ENCODE data around the gene MMEL1.
"Not testable (repeated sequence)": the region's sequence is repeated elsewhere in the genome, so short reads cannot be mapped to it uniquely, and the experiment has no call there.

The MMEL1 gene

GRCh38 chr1:2632561-2633361 is at the start of gene MMEL1:
Gene MMEL1 (minus strand): TSS chr1:2633016. CDS start chr1:2629484, 3,532 bp downstream.
- Histone ChIP-seq H3K27me3 (ENCODE audit: control insufficient read depth, insufficient read depth, low read length) (peaks cover 39% of the 10 kb centered on the region), H3K27ac (ENCODE audit: low read depth, low read length) (no peak within 1 kb of the TSS), H3K9me3 (ENCODE audit: control insufficient read depth, insufficient read depth, low read length) (peaks cover 6% of the 10 kb centered on the region; the same call in 1 of the 2 replicates), H3K4me1 (ENCODE audit: control insufficient read depth, insufficient read depth, low read length) (peaks cover 23% of the 10 kb centered on the region), H3K4me3 (ENCODE audit: low read depth, low read length) (no peak within 1 kb of the TSS), H3K9ac (ENCODE audit: low read depth, low read length) (no peak within 1 kb of the TSS), H3K36me3 (ENCODE audit: control insufficient read depth, insufficient read depth, low read length) (no peaks in the 10 kb centered on the region)

GRCh38 chr1:2676726-2677125 is 43.9 kb upstream of the MMEL1 start:
- not testable (repeated sequence) for H3K27me3 ChIP-seq (ENCODE audit: control insufficient read depth, insufficient read depth, low read length); H3K4me3 ChIP-seq (ENCODE audit: low read depth, low read length); H3K4me1 ChIP-seq (ENCODE audit: control insufficient read depth, insufficient read depth, low read length); H3K36me3 ChIP-seq (ENCODE audit: control insufficient read depth, insufficient read depth, low read length); H3K27ac ChIP-seq (ENCODE audit: low read depth, low read length); H3K9ac ChIP-seq (ENCODE audit: low read depth, low read length); H3K9me3 ChIP-seq (ENCODE audit: control insufficient read depth, insufficient read depth, low read length)

GRCh38 chr1:2671656-2672055 is 38.8 kb upstream of the MMEL1 start:
- not testable (repeated sequence) for H3K4me1 ChIP-seq (ENCODE audit: control insufficient read depth, insufficient read depth, low read length); H3K27me3 ChIP-seq (ENCODE audit: control insufficient read depth, insufficient read depth, low read length); H3K27ac ChIP-seq (ENCODE audit: low read depth, low read length); H3K4me3 ChIP-seq (ENCODE audit: low read depth, low read length); H3K9ac ChIP-seq (ENCODE audit: low read depth, low read length); H3K9me3 ChIP-seq (ENCODE audit: control insufficient read depth, insufficient read depth, low read length); H3K36me3 ChIP-seq (ENCODE audit: control insufficient read depth, insufficient read depth, low read length)

GRCh38 chr1:2659806-2660205 is 27.0 kb upstream of the MMEL1 start:
- H3K36me3 ChIP-seq (ENCODE audit: control insufficient read depth, insufficient read depth, low read length); H3K9ac ChIP-seq (ENCODE audit: low read depth, low read length); H3K4me1 ChIP-seq (ENCODE audit: control insufficient read depth, insufficient read depth, low read length); H3K27ac ChIP-seq (ENCODE audit: low read depth, low read length); H3K4me3 ChIP-seq (ENCODE audit: low read depth, low read length); H3K27me3 ChIP-seq (ENCODE audit: control insufficient read depth, insufficient read depth, low read length): not testable (repeated sequence)
- peaks cover 11% of the 10 kb centered on the region for H3K9me3 ChIP-seq (ENCODE audit: control insufficient read depth, insufficient read depth, low read length)

GRCh38 chr1:2657909-2658308 is 25.1 kb upstream of the MMEL1 start:
- not testable (repeated sequence) for H3K36me3 ChIP-seq (ENCODE audit: control insufficient read depth, insufficient read depth, low read length); H3K27ac ChIP-seq (ENCODE audit: low read depth, low read length); H3K4me1 ChIP-seq (ENCODE audit: control insufficient read depth, insufficient read depth, low read length); H3K4me3 ChIP-seq (ENCODE audit: low read depth, low read length); H3K27me3 ChIP-seq (ENCODE audit: control insufficient read depth, insufficient read depth, low read length); H3K9ac ChIP-seq (ENCODE audit: low read depth, low read length)
- peaks cover 30% of the 10 kb centered on the region for H3K9me3 ChIP-seq (ENCODE audit: control insufficient read depth, insufficient read depth, low read length)

DNA sequence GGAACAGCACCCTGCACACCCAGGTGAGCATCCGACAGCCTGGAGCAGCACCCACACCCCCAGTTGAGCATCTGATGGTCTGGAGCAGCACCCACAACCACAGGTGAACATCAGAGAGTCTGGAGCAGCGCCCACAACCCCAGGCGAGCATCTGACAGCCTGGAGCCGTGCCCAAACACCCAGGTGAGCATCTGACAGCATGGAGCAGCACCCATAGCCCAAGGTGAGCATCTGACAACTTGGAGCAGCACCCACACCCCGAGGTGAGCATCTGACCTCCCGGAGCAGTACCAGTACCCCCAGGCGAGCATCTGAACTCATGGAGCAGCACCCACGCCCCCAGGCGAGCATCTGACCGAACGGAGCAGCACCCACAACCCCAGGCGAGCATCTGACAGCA is 24.3 kb upstream of the MMEL1 start:
- not testable (repeated sequence) for H3K27ac ChIP-seq (ENCODE audit: low read depth, low read length); H3K36me3 ChIP-seq (ENCODE audit: control insufficient read depth, insufficient read depth, low read length); H3K4me3 ChIP-seq (ENCODE audit: low read depth, low read length); H3K4me1 ChIP-seq (ENCODE audit: control insufficient read depth, insufficient read depth, low read length); H3K9ac ChIP-seq (ENCODE audit: low read depth, low read length); H3K27me3 ChIP-seq (ENCODE audit: control insufficient read depth, insufficient read depth, low read length)
- H3K9me3 ChIP-seq (ENCODE audit: control insufficient read depth, insufficient read depth, low read length), result peaks cover 38% of the 10 kb centered on the region

DNA sequence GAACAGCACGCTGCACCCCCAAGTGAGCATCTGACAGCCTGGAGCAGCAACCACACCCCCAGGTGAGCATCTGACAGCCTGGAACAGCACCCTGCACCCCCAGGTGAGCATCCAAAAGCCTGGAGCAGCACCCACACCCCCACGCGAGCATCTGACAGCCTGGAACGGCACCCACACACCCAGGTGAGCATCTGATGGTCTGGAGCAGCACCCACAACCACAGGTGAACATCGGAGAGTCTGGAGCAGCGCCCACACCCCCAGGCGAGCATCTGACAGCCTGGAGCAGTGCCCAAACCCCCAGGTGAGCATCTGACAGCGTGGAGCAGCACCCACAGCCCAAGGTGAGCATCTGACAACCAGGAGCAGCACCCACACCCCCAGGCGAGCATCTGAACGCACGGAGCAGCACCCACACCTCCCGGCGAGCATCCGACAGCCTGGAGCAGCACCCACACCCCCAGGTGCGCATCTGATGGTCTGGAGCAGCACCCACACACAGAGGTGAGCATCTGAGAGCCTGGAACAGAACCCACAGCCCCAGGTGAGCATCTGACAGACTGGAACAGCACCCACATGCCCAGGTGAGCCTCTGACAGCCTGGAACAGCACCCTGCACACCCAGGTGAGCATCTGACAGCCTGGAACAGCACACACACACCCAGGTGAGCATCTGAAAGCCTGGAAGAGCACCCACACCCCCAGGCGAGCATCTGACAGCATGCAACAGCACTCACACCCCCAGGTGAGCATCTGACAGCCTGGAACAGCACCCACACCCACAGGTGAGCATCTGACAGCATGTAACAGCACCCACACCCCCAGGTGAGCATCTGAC is 23.0 kb upstream of the MMEL1 start:
- H3K27ac ChIP-seq (ENCODE audit: low read depth, low read length); H3K9ac ChIP-seq (ENCODE audit: low read depth, low read length); H3K27me3 ChIP-seq (ENCODE audit: control insufficient read depth, insufficient read depth, low read length); H3K36me3 ChIP-seq (ENCODE audit: control insufficient read depth, insufficient read depth, low read length); H3K4me3 ChIP-seq (ENCODE audit: low read depth, low read length); H3K4me1 ChIP-seq (ENCODE audit: control insufficient read depth, insufficient read depth, low read length): not testable (repeated sequence)
- H3K9me3 ChIP-seq (ENCODE audit: control insufficient read depth, insufficient read depth, low read length), result peaks cover 51% of the 10 kb centered on the region

DNA sequence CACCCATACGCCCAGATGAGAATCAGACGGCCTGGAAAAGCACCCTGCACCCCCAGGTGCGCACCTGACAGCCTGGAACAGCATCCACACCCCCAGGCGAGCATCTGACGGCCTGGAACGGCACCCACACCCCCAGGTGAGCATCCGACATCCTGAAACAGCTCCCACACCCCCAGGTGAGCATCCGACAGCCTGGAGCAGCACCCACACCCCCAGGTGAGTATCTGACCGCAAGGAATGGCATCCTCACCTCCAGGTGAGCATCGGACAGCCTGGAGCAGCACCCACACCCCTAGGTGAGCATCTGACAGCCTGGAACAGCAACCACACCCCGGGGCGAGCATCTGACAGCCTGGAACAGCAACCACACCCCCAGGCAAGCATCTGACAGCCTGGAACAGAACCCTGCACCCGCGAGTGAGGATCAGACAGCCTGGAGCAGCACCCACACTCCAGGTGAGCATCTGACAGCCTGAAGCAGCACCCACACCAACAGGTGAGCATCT is 21.7 kb upstream of the MMEL1 start:
- not testable (repeated sequence) for H3K9ac ChIP-seq (ENCODE audit: low read depth, low read length); H3K4me1 ChIP-seq (ENCODE audit: control insufficient read depth, insufficient read depth, low read length); H3K36me3 ChIP-seq (ENCODE audit: control insufficient read depth, insufficient read depth, low read length); H3K4me3 ChIP-seq (ENCODE audit: low read depth, low read length); H3K27me3 ChIP-seq (ENCODE audit: control insufficient read depth, insufficient read depth, low read length); H3K27ac ChIP-seq (ENCODE audit: low read depth, low read length)
- peaks cover 58% of the 10 kb centered on the region for H3K9me3 ChIP-seq (ENCODE audit: control insufficient read depth, insufficient read depth, low read length)

- not testable (repeated sequence) for H3K4me1 ChIP-seq (ENCODE audit: control insufficient read depth, insufficient read depth, low read length); H3K27me3 ChIP-seq (ENCODE audit: control insufficient read depth, insufficient read depth, low read length); H3K36me3 ChIP-seq (ENCODE audit: control insufficient read depth, insufficient read depth, low read length); H3K27ac ChIP-seq (ENCODE audit: low read depth, low read length); H3K9ac ChIP-seq (ENCODE audit: low read depth, low read length); H3K4me3 ChIP-seq (ENCODE audit: low read depth, low read length)
- H3K9me3 ChIP-seq (ENCODE audit: control insufficient read depth, insufficient read depth, low read length), result peaks cover 64% of the 10 kb centered on the region
Observed at GRCh38 chr1:2653741-2654442, 21.1 kb upstream of the MMEL1 start.

- H3K27ac ChIP-seq (ENCODE audit: low read depth, low read length); H3K9ac ChIP-seq (ENCODE audit: low read depth, low read length); H3K27me3 ChIP-seq (ENCODE audit: control insufficient read depth, insufficient read depth, low read length); H3K4me1 ChIP-seq (ENCODE audit: control insufficient read depth, insufficient read depth, low read length); H3K36me3 ChIP-seq (ENCODE audit: control insufficient read depth, insufficient read depth, low read length); H3K4me3 ChIP-seq (ENCODE audit: low read depth, low read length): not testable (repeated sequence)
- H3K9me3 ChIP-seq (ENCODE audit: control insufficient read depth, insufficient read depth, low read length), result peaks cover 69% of the 10 kb centered on the region
Observed at GRCh38 chr1:2652926-2653571, 20.2 kb upstream of the MMEL1 start.

Measured in HUES48 (cell line).